Stimulated activated CD4-positive, alpha-beta T cell treated with anti-CD3 and anti-CD28 coated beads, Interleukin-15, amount 100 ng/mL, for 1 hour (primary cell): ENCODE measurements around the gene BMERB1.
"Not testable (repeated sequence)": the region's sequence is repeated elsewhere in the genome, so short reads cannot be mapped to it uniquely, and the experiment has no call there.

Experiments
- DNase-seq, 2 donors: peaks; one replicate each; pipeline ENCODE4 v3.0.0-alpha.2; 2020; ENCODE audit warnings: low read depth in 1 of 2, low spot score in 1 of 2

BMERB1 gene

DNA sequence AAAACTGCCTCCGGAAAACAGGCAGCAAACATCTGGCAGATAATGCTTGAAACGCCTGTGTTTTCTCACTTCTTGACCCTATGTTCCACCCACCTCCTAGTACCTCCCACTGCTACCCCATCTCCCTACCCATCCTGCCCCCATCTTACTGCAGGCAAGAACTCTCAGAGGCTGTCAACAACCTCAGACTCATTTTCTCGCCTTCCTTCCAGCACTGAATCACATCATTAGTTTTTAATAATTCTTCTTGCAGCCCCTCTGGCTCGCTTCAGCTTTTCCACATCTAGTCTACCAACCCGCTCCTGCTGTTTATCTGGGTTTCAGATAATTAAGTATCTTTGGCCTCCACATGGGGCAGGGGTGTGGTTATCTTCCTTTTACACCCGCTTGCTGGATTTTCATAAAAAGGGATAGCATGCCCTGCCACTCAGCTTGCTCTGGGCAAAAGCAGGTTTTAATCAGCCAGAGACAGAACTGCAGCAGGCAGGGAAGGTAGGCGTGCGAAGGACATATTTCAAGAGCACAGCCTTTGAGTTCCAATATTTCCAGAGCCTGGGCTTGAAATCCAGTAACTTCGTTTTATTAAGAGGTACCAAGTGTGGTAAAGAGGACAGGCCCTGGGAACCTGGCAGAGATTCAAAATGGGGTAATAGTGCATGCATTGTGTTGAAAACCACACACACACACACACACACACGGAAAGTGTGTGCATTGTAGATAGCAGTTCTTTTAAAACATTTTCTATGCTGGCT, 87.5 kb downstream of the BMERB1 start:
- no peak for DNase-seq

DNA sequence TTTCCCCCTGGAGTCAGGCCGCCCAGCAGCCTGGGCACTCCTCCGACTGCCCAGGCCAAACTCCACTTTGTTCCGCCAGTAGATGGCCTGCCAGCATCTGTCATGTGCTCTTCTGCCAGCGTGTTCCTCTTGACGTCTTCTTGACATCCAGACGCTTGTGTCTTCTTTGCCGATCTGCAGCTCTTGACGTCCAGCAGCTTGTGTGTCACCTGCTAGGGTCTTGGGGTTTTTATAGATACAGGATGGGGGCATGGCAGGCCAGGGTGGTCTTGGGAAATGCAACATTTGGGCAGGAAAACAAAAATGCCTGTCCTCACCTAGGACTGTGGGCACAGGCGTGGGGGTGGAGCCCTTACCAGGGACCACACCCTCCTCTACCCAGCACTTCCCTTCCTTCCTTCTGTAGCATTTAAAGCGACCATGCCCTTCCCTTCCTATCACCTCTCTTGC, 88.7 kb downstream of the BMERB1 start:
- DNase-seq: no peak

DNA sequence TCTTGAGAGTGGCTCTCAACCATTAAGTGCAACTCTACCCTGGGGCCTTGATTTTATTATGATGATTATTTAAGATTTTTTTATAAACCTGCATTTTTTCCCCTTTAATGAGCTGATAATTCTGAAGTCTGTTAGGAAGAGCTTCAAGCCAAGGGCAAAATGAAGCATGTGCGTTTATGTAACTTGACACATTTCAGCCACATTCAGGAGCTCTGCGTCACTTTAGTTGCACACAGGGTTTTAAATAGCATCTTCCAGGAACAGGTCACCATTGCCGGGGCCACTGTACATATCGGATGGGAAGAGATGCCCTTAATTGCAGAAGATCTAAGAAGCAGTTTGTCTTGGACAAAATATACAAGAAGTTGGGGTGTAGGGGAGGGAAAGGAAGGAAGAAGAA, 89.6 kb downstream of the BMERB1 start:
- DNase-seq: no peak

DNA sequence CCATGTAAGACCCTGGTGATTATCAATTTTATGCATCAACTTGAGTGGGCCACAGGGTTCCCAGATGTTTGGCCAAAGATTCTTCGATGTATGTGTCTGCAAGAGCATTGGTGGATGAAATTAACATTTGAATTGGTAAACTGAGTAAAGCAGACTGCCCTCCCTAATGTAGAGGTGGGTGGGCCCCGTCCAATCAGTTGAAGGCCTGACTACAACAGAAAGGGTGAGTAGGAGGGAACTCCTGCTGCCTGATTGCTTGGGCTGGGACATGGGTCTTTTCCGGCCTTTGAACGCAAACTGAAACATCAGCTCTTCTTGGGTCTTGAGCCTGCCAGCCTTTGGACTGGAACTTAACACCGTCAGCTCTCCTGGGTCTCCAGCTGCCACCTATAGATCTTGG, 90.6 kb downstream of the BMERB1 start:
- no peak for DNase-seq

DNA sequence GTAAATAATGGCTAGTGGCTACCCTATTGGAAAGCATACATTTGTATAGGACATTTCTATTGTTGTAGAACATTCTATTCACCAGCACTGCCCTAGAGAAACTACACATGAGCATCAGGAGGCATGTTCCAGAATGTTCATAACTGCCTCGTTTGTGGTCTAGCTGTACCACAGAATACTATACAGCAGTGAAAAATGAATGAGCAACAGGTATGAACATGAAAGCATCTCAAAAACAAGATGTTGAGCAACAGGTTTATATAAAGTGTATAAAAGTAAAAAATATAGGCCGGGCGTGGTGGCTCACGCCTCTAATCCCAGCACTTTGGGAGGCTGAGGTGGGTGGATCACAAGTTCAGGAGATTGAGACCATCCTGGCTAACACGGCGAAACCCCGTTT, 91.7 kb downstream of the BMERB1 start:
- DNase-seq: no peak

DNA sequence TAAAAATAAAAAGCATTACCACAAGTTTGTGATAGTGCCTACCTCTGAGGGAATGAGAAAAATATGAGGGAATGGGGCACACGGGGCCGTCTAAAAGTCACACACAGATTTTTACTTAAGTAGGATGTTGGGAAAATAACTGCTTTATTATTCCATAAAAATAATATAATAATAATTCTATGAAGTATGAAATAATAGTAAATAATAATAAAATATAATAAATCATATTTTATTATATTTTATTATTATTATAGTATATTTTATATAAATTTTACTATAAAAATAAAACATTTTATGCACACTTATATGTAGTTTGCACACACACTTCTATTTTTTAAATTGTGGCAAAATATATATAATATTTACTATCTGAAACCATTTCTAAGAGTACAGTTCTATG, 92.3 kb downstream of the BMERB1 start:
- no peak for DNase-seq

DNA sequence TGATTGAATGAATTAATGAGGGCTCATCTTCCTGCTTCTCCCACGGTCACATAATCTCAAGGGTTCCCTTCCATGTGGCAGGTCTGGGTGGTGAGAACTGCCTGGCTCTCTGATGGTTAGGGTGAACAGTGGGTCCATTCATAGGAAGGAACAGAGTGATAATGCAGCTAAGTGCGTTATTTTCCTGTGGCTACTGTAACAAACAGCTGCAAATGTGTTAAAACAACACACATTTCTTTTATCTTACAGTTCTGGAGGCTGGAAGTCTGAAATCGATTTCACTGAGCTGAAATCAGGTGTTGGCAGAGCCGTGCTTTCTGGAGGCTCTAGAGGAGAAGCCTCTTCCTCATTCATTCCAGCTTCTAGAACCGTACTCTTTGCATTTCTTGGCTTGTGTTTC, 95.3 kb downstream of the BMERB1 start:
- no peak for DNase-seq

DNA sequence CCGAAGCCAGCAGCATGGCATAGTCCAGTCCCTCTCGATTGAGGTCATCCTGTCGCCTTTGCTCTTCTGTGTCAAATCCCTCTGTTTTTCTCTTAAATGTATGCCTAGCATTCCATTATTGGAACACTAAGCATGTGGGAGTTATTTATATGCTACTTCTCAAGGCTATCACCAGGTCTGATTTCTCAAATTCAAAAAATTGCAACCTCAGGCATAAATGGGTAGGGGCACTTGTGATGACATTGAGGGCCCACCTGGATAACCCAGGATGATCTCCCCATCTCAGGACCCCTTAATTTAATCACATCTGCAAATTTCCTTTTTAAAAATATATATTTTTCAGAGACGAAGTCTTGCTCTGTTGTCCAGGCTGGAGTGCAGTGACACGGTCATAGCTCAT, 95.7 kb downstream of the BMERB1 start:
- no peak for DNase-seq

DNA sequence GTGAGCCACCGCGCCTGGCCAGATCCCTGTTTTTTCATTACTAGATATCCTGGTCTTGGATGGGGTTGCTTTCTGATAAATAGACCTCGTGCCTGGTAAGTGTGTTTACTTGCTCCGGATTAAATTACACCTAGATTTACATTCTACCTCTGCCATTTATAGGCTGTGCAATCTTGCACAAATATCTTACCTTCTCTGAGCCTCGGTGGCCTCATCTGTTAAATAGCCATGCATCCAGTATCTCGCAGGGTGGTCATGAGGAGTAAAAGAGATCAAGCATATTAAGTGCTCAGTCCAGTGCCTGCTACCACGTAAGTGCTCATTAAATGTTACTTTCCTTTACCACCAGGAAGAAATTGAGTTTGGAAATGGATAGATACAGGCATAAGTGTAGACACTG, 98.4 kb downstream of the BMERB1 start:
- DNase-seq: no peak

DNA sequence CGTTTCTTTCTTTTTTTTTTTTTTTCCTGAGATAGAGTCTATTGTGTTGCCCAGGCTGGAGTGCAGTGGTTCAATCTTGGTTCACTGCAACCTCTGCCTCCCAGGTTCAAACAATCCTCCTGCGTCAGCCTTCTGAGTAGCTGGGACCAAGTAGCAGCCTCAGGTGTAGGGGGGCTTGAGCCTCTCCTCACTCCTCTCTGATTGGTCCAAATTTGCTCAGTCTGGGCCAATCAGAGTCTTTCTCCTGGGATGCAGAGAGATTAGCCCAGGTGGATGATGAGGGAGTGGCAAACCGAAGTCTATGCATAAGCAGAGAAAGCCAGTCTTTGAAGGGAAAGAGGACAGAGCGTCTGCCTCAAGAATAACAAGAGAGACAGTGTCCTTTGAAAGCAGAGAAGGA, 99.0 kb downstream of the BMERB1 start:
- DNase-seq: no peak

DNA sequence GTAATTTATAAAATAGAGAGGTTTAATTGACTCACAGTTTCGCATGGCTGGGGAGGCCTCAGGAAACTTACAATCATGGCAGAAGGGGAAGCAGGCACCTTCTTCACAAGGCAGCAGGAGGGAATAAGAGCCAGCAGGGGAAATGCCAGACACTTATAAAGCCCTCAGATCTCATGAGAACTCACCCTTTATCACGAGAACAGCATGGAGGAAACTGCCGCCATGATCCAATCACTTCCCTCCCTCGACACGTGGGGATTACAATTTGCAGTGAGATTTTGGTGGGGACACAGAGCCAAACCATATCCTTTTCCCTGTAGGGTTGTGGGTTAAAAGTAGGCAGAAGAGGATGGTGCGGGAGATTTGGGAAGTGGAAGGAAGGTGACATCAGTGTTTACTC, 101.4 kb downstream of the BMERB1 start:
- DNase-seq: no peak

DNA sequence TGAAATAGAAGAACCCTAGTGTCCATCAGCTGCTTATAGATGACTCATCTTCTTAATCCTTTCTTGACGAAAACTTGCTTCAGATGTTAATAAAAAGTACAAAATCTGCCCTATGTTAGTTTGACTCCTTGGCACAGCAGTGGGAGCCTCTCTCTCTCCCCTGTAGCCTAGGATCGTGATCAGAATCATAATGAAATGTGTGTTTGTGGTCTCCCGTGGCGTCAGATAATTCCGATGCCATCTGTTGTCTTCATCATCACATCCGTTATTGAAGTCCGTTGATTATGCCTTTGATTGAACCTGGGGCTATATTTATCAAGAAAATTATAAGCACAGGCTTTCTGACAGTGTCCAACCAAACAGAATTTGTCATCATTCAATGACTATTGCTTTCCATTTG, 102.5 kb downstream of the BMERB1 start:
- no peak for DNase-seq

DNA sequence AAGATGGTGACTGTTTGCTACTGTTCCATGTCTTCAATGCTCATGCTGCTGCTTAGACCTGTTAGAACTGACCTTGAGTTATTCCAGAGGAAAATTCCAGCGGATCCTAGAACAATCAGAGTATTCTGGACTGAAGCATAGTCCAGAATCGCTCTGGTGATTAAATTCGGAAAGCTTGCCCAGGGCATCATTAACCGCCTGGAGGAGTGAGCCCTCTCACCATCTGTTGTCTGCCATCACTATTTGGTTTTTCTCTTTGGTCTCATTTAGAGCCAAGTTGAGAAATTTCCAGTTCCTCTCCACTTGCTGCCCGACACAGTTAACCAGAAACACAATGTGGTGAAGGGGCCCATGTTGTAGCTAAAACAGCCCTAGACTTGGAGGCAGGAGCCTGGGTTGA, 104.1 kb downstream of the BMERB1 start:
- no peak for DNase-seq

DNA sequence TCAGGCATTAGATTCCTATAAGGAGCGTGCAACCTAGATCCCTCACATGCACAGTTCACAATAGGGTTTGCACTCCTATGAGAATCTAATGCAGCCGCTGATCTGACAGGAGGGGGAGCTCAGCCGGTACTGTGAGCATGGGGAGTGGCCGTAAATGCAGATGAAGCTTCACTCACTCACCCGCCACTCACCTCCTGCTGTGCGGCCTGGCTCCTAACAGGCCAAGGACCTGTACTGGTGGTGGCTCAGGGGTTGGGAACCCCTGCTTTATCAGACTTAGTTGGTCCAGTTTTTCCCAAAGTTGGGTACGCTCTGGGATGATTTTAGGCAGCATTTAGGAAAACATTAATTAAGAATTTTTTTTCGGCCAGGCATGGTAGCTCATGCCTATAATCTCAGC, 104.8 kb downstream of the BMERB1 start:
- DNase-seq: no peak

DNA sequence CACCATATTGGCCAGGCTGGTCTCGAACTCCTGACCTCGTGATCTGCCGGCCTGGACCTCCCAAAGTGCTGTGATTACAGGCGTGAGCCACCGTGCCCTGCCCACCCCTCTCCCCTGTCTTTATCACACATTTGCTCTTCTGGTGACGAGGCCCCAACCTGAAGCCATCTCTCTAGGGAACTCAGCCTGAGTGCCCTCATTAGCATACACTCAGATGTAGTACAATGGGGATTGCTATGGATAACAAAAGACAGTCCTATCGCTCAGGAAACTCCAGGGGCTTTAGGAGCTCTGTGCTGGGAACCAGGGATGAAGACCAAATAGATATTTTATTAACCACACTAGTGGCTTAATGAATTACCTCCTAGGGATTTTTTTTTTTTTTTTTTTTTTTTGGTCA, 107.9 kb downstream of the BMERB1 start:
- DNase-seq: no peak

DNA sequence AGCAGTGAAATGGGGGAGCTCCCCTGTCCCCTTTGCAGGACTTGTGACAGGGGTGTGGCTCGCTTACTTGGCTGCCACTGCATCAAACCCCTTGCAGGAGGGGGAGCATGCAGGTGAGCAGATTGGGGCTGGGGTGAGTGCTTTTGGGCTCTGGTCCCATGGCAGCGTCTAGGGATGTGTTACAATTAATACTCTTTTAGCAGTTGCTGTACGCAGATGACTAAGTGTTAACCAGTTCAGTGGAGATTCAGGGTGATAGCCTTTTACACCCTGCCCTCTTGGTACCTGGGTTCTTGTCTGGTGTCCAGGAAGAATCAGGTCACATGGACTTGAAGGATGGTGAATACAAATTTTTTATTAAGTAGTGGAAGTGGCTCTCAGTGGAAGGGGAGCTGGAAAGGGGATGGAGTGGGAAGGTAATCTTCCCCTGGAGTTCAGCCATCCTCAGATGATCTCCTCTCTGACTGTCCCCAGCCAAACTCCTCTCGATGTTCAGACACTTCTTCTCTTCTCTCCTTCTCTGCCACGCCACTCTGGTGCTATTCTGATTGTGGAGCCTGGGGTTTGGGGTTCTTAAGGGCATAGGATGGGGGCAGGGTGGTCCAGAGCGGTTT, 108.5 kb downstream of the BMERB1 start:
- no peak for DNase-seq

DNA sequence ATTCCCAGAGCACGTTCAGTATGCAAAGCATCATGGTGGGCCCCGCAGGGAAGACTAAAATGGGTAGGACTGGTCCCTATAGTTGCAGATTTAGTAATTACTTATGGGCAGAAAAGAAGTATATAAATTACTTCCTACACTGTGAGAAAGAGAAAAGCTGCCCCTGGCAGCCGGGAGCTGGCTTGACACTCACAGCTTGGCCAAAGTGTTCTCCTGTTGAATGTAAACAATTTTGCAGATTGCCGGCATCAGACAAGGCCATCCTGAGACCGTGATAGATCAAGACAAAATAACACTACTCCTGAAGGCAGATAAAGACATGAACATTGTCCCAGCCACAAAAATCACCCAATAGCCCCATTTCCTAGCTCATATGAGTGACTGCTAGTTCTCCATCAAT, 110.0 kb downstream of the BMERB1 start:
- no peak for DNase-seq

DNA sequence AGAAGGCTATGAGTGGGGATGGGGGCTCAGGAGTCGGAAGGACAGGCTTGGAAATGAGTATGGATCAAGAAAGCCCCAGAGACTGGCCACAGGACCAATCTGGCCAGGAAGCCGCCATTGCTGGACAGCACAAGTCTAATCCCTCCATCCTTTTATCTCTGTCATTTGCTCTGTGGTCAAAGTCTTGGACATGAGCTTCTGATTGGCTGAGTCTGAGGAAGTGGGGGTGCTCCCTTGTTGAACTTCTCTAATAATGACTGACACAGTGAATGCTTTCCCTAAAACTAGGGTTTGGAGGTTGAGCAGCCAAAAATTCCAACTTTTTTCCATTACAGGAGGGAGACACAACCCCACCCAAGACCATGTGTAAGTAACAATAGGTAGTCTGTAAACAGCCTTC, 111.2 kb downstream of the BMERB1 start:
- no peak for DNase-seq

DNA sequence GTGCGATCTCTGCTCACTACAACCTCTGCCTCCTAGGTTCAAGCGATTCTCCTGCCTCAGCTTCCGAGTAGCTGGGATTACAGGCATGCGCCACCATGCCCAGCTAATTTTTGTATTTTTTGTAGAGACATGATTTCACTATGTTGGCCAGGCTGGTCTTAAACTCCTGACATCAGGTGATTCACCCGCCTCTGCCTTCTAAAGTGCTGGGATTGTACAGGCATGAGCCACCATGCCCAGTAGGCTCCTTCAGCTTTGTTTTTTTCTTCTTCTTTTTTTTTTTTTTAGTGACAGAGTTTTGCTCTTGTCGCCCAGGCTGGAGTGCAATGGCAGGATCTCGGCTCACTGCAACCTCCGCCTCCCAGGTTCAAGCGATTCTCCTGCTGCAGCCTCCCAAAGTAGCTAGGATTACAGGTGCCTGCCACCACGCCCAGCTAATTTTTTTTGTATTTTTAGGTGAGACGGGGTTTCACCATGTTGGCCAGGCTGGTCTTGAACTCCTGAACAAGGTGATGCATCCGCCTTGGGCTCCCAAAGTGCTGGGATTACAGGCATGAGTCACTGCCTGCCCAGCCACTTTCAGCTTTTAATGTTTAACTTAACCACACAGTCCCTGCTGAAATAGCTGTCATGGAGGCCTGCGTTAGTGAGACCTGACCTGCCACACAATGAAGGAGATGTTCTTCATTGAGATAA, 112.8 kb downstream of the BMERB1 start:
- DNase-seq: not testable (repeated sequence)

DNA sequence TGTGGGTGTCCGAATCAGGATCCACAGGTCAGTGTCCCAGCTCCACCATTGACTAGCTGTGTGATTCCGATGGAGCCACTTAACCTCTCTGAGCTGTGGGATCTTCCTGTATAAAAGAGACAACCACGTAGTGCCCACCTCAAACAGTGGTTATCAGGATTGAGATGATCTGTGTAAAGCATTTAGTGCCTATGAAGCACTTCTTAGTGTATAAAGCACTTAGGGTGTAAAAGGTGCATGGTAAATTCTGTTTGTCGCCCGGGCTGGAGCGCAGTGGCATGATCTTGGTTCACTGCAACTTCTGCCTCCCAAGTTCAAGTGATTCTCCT, 113.3 kb downstream of the BMERB1 start:
- no peak for DNase-seq

DNA sequence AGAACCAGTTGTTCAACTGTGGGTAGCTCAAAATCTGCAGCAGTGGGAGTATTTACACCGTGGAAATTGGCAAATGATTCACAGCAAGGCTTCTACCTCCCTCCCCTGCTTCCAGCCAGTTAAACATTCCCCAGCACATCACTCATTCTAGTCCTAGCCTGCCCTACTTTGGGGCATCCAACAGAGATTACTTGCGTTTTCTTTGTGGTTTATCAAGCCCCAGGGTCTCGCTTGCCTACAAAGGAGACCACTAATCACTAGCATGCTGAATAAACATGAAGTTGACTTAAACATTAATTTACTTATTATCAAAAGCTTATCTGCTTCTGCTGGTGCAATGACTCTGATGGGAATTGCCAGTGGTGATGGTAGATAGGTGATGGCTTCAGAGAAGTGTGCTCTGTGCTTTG, 114.1 kb downstream of the BMERB1 start:
- no peak for DNase-seq

DNA sequence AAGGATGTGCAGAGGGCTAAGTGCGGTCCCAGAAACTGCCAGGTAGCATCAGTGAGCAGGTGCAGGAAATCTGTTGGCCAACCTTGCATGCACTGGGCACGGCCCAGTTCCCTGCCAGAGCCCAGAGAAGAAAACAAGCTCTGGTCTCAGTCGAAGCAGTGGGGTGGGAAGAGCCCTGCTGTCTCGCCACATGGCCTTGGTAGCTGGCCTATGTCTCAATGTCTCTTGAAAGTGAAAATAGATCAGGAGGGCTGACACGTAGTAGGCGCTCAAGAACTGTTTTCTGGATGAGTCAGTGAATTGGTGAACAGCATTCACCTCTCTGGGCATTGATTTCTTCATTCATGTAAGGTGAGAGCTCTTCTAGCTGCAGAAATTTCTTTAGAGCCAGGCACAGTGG, 118.1 kb downstream of the BMERB1 start:
- DNase-seq: no peak
